SK-N-DZ (cell line): ENCODE data around the gene GSK3B.

Experiments
- DNase-seq: peaks from one replicate; pipeline ENCODE4 v3.0.0-alpha.2; 2015; ENCODE audit warnings: low spot score
- small RNA-seq, 2 experiments: library from RNA; depleted of rRNA; stranded (forward); fragments of <200 nt; gene quantifications; one replicate each; pipeline ENCODE3, GENCODE V24; 2014

The GSK3B gene

DNA sequence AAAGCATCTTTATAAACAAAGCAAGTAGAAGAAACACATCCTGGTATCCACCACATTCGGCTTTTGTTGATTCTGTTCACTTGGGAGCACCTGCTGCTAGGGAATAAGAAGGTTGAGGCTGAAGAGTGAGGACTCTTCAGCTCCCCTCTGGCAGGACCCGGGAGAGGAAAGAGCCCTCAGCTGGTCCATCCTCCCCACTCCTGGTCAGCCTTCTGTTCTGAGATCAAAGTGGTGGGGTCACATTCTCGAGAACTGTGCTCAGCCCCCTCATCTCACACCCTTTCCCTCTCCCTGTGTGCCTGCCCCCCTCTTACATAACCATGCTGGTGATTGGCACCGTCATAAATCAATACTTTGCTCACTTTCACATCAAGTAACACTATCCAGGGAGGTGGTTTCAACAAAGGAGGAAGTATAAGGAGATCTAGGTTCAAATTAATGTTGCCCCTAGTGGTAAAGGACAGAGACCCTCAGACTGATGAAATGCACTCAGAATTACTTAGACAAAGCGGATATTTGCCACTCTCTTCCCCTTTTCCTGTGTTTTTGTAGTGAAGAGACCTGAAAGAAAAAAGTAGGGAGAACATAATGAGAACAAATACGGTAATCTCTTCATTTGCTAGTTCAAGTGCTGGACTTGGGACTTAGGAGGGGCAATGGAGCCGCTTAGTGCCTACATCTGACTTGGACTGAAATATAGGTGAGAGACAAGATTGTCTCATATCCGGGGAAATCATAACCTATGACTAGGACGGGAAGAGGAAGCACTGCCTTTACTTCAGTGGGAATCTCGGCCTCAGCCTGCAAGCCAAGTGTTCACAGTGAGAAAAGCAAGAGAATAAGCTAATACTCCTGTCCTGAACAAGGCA, 312.7 kb downstream of the GSK3B start, which contains the start of gene NR1I2:
Gene NR1I2, plus strand, starts transcription at position 772 of the 869 bp plus-strand sequence.
- no peak for DNase-seq

DNA sequence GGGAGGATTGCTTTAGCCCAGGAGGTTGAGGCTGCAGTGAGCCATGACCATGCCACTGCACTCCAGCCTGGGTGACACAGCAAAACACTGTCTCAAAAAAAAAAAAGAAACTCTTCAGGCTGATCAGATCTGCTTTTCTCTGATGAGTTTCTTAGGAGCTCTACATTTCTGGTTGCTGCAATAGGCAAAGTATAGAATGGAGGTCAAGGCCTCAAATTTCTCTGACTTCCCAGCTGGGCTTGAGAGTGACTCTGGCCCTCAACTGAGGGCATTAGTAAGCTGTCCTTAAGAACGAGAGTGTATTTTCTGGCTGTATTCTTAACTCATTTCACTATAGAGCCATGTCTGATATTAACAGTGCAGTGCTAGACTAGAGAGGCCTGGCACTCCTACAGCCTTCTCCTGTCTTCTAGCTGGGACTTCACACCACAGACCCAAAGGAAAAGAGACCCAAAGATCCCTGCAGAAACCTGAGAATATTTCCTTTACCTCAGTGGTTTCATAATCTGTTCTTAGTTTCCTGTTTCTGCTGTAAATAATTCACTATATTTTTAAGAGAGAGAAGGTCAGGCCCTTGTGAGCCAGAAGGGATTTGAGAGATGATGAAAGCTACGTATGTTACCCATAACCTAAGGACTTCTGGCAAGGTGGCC, 314.4 kb downstream of the GSK3B start:
- no peak for DNase-seq

DNA sequence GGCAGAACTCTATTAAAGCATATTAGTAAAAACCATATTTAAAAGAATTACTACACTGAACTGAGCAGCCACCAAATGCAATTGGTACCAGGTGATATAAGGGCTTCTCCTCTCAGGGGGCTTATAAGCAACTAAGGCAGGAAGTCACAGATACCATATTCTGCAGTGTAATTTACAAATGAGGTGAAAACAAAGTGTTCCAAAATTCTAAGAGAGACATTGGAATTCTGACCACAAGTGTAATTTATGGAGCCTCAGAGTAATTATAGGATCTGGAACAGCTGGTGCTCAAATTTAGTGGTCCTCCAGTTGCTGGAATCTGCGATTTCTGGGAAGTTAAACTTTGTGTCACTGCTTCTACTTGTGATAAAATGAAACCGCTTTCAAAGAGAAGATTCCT, 315.4 kb downstream of the GSK3B start:
- DNase-seq: no peak

DNA sequence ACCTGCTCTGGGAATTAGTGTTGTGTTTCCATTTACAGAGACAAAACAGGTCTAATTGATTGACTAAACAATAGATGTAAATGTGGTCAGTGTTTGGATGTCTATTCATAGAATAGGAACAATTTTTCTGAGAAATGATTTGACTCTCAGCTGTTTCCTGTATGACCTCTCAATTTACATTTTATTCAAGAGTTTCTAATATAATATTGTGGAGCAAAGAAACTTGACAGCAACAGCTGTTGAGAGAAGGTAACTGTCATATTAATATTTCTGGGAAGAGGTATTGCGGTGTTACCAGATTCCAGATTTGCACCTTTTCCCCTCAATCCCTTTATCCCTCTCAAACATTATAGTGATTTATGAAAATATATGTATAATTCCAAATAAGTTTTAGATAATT, 316.1 kb downstream of the GSK3B start:
- no peak for DNase-seq

DNA sequence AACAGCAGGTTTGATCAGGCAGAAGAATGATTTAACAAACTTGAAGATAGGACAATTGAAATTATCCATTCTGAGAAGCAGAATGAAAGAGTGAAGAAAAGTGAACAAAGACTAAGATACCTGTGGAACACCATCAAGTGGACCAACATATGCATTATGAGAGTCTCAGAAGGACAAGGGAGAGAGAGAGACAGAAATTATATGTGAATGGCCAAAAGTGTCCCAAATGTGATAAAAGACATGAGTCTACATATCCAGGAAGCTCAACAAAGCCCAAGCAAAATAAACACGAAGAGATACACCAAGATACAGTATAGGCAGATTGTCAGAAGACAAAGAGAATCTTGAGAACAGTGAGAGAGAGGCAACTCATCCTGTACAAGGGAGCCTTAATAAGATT, 317.9 kb downstream of the GSK3B start:
- DNase-seq: no peak

DNA sequence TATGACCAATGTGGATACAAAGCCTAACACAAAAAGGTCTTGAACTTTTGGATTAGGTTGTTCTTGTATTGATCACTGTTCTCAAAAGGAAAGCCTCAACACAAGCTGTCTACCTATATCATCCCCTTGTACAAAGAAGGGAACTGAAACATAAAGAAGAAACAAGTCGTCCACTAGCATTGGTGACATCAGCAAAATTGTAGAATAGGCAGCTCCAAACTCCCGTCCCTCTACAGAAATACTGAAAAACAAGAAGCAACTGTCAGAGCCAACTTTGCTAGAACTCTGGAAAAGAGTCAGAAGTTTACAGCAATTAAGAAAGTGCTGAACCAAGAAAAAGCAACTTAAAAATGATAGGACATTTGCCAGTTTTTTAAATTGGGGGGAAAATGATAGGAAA, 319.8 kb downstream of the GSK3B start:
- DNase-seq: no peak

Small RNAs within 50 kb of the gene (small RNA-seq; reads per million reads assigned to genes)
- gene RN7SL397P (0 reads per million in 2 experiments), gene RN7SL762P (0 to 0.18 reads per million in 2 experiments)
